OCI-LY7 (cell line): ENCODE measurements around the gene CD200. TPM values are rescaled to one million over a fixed set of nuclear protein-coding genes. Genes with fewer than 3 reads are reported as not detected.

Source experiments
- BruUV-seq: library from RNA; stranded (reverse); fragments of 400-500 nt; replicated peaks from 2 replicates; lab custom pipeline; 2021; lab: Mats Ljungman, UMichigan
- CTCF ChIA-PET: fragments of 300-600 bp; sonication (Branson Sonifier 250); formaldehyde crosslinking; loops from one replicate; lab custom pipeline; 2022; ENCODE audit warnings: antibody characterized with exemption; ENCODE audit not compliant: unreplicated experiment; lab: Charles Lee
- POLR2A ChIA-PET: fragments of 300-600 bp; sonication (Branson Sonifier 250); formaldehyde crosslinking; loops from one replicate; lab custom pipeline; 2022; ENCODE audit warnings: antibody characterized with exemption; lab: Charles Lee
- DNase-seq: peaks from one replicate; pipeline ENCODE4 v3.0.0-alpha.2; 2015; ENCODE audit warnings: low spot score
- H2AFZ ChIP-seq: fragments of 200-600 bp; sonication (generic), shearing (Covaris generic); 2 replicates; pipeline ENCODE4 v1.6.1; 2014; ENCODE audit warnings: mild to moderate bottlenecking, antibody characterized with exemption, low read length, moderate library complexity
- H3K27ac ChIP-seq: fragments of 200-600 bp; sonication (generic); 2 replicates; pipeline ENCODE4 v1.5.1; 2014; ENCODE audit warnings: mixed run types, low read depth, mild to moderate bottlenecking, moderate library complexity, low read length, inconsistent platforms; ENCODE audit not compliant: poor library complexity, severe bottlenecking
- H3K36me3 ChIP-seq: fragments of 200-600 bp; sonication (generic); 2 replicates; pipeline ENCODE4 v1.6.1; 2014; ENCODE audit warnings: mild to moderate bottlenecking, antibody characterized with exemption, low read length, moderate library complexity, mixed read lengths; ENCODE audit not compliant: insufficient read depth
- H3K4me1 ChIP-seq: fragments of 200-600 bp; sonication (generic); 2 replicates; pipeline ENCODE4 v1.5.1; 2014; ENCODE audit warnings: mild to moderate bottlenecking, low read length; ENCODE audit not compliant: insufficient read depth, poor library complexity, severe bottlenecking
- H3K4me2 ChIP-seq: fragments of 200-600 bp; sonication (generic); 2 replicates; pipeline ENCODE4 v1.6.1; 2014; ENCODE audit warnings: mild to moderate bottlenecking, low read length
- H3K4me3 ChIP-seq: fragments of 200-600 bp; sonication (generic); 2 replicates; pipeline ENCODE4 v1.5.1; 2014; ENCODE audit warnings: mild to moderate bottlenecking, low read depth, low read length; ENCODE audit not compliant: poor library complexity, severe bottlenecking
- H3K79me2 ChIP-seq: fragments of 200-600 bp; sonication (generic); 2 replicates; pipeline ENCODE4 v1.6.1; 2016; ENCODE audit warnings: low read depth, mild to moderate bottlenecking, low read length, moderate library complexity, mixed read lengths; ENCODE audit not compliant: insufficient read depth
- H3K9me2 ChIP-seq: fragments of 200-600 bp; sonication (generic); 2 replicates; pipeline ENCODE4 v1.6.1; 2016; ENCODE audit warnings: mild to moderate bottlenecking, low read length, mixed read lengths; ENCODE audit not compliant: insufficient read depth
- H3K9me3 ChIP-seq: fragments of 200-600 bp; sonication (generic); 2 replicates; pipeline ENCODE4 v1.6.1; 2014; ENCODE audit warnings: mild to moderate bottlenecking, mixed run types, low read length, mixed read lengths
- H4K20me1 ChIP-seq: fragments of 200-600 bp; sonication (generic); 2 replicates; pipeline ENCODE4 v1.6.1; 2014; ENCODE audit warnings: mild to moderate bottlenecking, antibody characterized with exemption, low read length, moderate library complexity, mixed read lengths; ENCODE audit not compliant: insufficient read depth
- EZH2phosphoT487 ChIP-seq: fragments of 200-600 bp; sonication (generic); IDR thresholded peaks from 2 replicates; pipeline ENCODE4 v1.6.1; 2018; ENCODE audit warnings: low read depth, borderline replicate concordance, mild to moderate bottlenecking, mixed run types, antibody characterized with exemption, low read length, moderate library complexity, mixed read lengths
- intact Hi-C: fragments of 100-400 bp; cut with micrococcal nuclease; formaldehyde crosslinking; loops from one replicate; pipeline ENCODE4 v1.10.0; 2022; ENCODE audit not compliant: unreplicated experiment
- total RNA-seq, 2 experiments: library from RNA; depleted of rRNA in 1 of 2; stranded (reverse); fragments of >200 nt in 1 of 2; shearing (Covaris generic) in 1 of 2; gene quantifications; 2 replicates each; pipeline ENCODE4 v1.2.3, GENCODE V29; 2014 to 2022
- TF ChIP-seq, protein P1 (sequence below): fragments of 200-600 bp; sonication (generic); conservative IDR thresholded peaks from 2 replicates; pipeline ENCODE4 v1.5.1; 2014; ENCODE audit warnings: mild to moderate bottlenecking, antibody characterized with exemption, low read length, moderate library complexity, mixed read lengths

CD200 gene
- total RNA-seq, 2 experiments from 2014 or later = not detected

DNA sequence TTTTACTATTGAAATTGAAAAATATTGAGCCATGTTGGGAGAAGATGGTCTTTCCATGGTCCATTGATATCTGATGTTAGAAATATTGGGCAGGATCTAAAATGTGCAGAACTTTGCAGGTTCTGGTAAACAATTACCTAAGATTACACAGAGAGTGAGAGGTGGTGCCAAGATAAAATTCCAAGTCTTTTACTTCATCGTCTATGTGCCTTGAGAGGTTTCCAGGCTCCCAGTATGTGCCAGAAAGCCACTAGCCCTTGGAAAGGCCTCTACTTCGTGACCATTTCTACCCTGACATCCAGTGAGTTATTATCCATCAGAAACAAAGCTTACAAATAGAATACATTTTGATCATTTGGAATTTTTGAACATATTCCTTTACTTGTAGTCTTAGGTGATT is 27.6 kb downstream of the CD200 start:
- H4K20me1 ChIP-seq = no peaks in the 10 kb centered on the region
- no peak for TF ChIP-seq EZH2phosphoT487
- TF ChIP-seq, protein P1, sequence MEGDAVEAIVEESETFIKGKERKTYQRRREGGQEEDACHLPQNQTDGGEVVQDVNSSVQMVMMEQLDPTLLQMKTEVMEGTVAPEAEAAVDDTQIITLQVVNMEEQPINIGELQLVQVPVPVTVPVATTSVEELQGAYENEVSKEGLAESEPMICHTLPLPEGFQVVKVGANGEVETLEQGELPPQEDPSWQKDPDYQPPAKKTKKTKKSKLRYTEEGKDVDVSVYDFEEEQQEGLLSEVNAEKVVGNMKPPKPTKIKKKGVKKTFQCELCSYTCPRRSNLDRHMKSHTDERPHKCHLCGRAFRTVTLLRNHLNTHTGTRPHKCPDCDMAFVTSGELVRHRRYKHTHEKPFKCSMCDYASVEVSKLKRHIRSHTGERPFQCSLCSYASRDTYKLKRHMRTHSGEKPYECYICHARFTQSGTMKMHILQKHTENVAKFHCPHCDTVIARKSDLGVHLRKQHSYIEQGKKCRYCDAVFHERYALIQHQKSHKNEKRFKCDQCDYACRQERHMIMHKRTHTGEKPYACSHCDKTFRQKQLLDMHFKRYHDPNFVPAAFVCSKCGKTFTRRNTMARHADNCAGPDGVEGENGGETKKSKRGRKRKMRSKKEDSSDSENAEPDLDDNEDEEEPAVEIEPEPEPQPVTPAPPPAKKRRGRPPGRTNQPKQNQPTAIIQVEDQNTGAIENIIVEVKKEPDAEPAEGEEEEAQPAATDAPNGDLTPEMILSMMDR = no peak
- ChIA-PET CTCF (no interaction called here), POLR2A (interaction anchor here (0.7 kb wide), 1 partner anchor 51 kb away, joined by 3 read pairs; no protein-coding TSS in a partner anchor)
- no peaks in the 10 kb centered on the region for H3K36me3 ChIP-seq
- H3K27ac ChIP-seq = no peak overlapping the region
- no TSS peak for BruUV-seq
- H3K9me2 ChIP-seq = no peaks in the 10 kb centered on the region
- intact Hi-C loops = no loop called here
- H3K9me3 ChIP-seq = no peaks in the 10 kb centered on the region
- no peak overlapping the region for H2AFZ ChIP-seq
- no peak overlapping the region for H3K4me2 ChIP-seq
- H3K79me2 ChIP-seq = no peaks in the 10 kb centered on the region
- DNase-seq = no peak
- H3K4me1 ChIP-seq = peaks cover 9% of the 10 kb centered on the region
- no peak overlapping the region for H3K4me3 ChIP-seq

DNA sequence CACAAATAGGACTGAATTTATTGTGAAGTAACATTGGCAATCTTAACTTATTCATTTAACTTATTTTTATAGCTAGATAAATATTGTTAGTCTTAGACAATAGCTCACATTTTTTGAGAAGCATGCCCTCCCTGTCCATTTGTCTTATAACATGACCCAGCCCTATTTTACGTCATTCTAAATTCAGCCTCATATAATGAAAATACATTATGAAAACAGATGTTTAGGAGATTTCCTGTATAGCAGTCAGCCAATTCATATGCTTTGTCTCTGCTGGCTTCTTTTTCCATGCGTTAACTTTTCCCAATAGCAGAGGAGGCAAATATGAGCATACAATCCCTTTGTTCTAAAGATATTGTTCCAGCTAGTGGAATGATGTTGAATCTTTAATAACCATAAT is 29.3 kb downstream of the CD200 start:
- ChIA-PET POLR2A (interaction anchor here (1.0 to 1.4 kb wide), 2 partner anchors 102 to 164 kb away, joined by 3 to 4 read pairs; no protein-coding TSS in a partner anchor), CTCF (no interaction called here)
- H3K79me2 ChIP-seq = no peaks in the 10 kb centered on the region
- no peak overlapping the region for H3K4me3 ChIP-seq
- H3K27ac ChIP-seq = no peak overlapping the region
- intact Hi-C loops = no loop called here
- TF ChIP-seq, protein P1 = no peak
- no peak for TF ChIP-seq EZH2phosphoT487
- BruUV-seq = no TSS peak
- H3K4me1 ChIP-seq = peaks cover 9% of the 10 kb centered on the region
- H4K20me1 ChIP-seq = no peaks in the 10 kb centered on the region
- no peaks in the 10 kb centered on the region for H3K9me2 ChIP-seq
- no peak overlapping the region for H3K4me2 ChIP-seq
- H3K9me3 ChIP-seq = no peaks in the 10 kb centered on the region
- no peaks in the 10 kb centered on the region for H3K36me3 ChIP-seq
- no peak for DNase-seq
- H2AFZ ChIP-seq = no peak overlapping the region

DNA sequence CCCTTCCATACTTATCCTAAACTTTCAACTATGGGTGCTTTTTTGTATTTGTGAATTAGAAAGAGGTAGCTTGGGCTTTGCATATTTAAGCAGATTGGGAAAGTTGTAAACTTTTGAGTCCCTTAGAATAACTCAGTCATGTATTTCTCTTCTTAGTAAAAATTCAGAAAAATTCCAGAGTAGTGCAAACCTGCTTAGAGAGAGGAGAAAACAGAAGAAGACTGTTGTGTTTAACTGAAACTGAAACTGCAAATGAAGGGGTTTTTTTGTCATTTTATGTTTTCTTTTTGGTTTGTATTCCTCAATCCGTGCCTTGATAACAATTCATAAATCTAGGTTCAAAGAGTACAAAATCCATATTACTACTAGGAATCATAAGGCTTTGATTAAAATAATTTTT is 31.3 kb downstream of the CD200 start:
- TF ChIP-seq, protein P1 = no peak
- TF ChIP-seq EZH2phosphoT487 = no peak
- Histone ChIP-seq H3K4me2 (no peak overlapping the region), H2AFZ (0 out of 2 replicates have a peak overlapping the region, but pooled peaks have one; percentile 27), H3K36me3 (no peaks in the 10 kb centered on the region), H3K4me3 (no peak overlapping the region), H3K27ac (no peak overlapping the region), H3K9me3 (no peaks in the 10 kb centered on the region), H4K20me1 (no peaks in the 10 kb centered on the region), H3K4me1 (no peaks in the 10 kb centered on the region), H3K9me2 (no peaks in the 10 kb centered on the region), H3K79me2 (no peaks in the 10 kb centered on the region)
- CTCF ChIA-PET = interaction anchor here (0.6 kb wide), 1 partner anchor 1932 kb away, joined by 3 read pairs; no protein-coding TSS in a partner anchor
- POLR2A ChIA-PET = interaction anchor here (0.5 to 1.6 kb wide), 4 partner anchors 11 to 93 kb away, joined by 3 to 6 read pairs (median 4); no protein-coding TSS in a partner anchor
- intact Hi-C loops = no loop called here
- DNase-seq = no peak
- BruUV-seq = no TSS peak
